Measurements from ENCODE around the gene LRBA.
"Not testable (repeated sequence)": the region's sequence is repeated elsewhere in the genome, so short reads cannot be mapped to it uniquely, and the experiment has no call there.

Gene LRBA

GRCh38 chr4:150801833-150802232 is 213.3 kb downstream of the LRBA start:
- no peak for DNase-seq (ENCODE audit: low spot score)

GRCh38 chr4:150799207-150799606 is 215.9 kb downstream of the LRBA start:
- peak; percentile 1 for DNase-seq (ENCODE audit: low spot score)

- DNase-seq (ENCODE audit: low spot score): no peak
These were observed 220.4 kb downstream of the LRBA start for GRCh38 chr4:150794706-150795105.

- no peak for DNase-seq (ENCODE audit: low spot score)
These were observed 225.2 kb downstream of the LRBA start for GRCh38 chr4:150789864-150790263.

- DNase-seq (ENCODE audit: low spot score): no peak
These were observed 230.1 kb downstream of the LRBA start for GRCh38 chr4:150784939-150785338.

- no peak for DNase-seq (ENCODE audit: low spot score)
These were observed 230.8 kb downstream of the LRBA start for GRCh38 chr4:150784305-150784704.

- DNase-seq (ENCODE audit: low spot score): no peak
These were observed 232.2 kb downstream of the LRBA start for GRCh38 chr4:150782921-150783320.

GRCh38 chr4:150782311-150782710 is 232.8 kb downstream of the LRBA start:
- no peak for DNase-seq (ENCODE audit: low spot score)

GRCh38 chr4:150781191-150781590 is 233.9 kb downstream of the LRBA start:
- no peak for DNase-seq (ENCODE audit: low spot score)

GRCh38 chr4:150779707-150780106 is 235.4 kb downstream of the LRBA start:
- DNase-seq (ENCODE audit: low spot score): no peak

- no peak for DNase-seq (ENCODE audit: low spot score)
These were observed 241.2 kb downstream of the LRBA start for GRCh38 chr4:150773729-150774449.

- DNase-seq (ENCODE audit: low spot score): no peak
These were observed 242.1 kb downstream of the LRBA start for GRCh38 chr4:150773032-150773431.

GRCh38 chr4:150771382-150771781 is 243.7 kb downstream of the LRBA start:
- no peak for DNase-seq (ENCODE audit: low spot score)

GRCh38 chr4:150769845-150770244 is 245.2 kb downstream of the LRBA start:
- DNase-seq (ENCODE audit: low spot score): no peak

- peak; percentile 5 for DNase-seq (ENCODE audit: low spot score)
These were observed 245.8 kb downstream of the LRBA start for GRCh38 chr4:150769248-150769647.

- DNase-seq (ENCODE audit: low spot score): no peak
These were observed 246.6 kb downstream of the LRBA start for GRCh38 chr4:150768497-150768896.

- no peak for DNase-seq (ENCODE audit: low spot score)
These were observed 249.9 kb downstream of the LRBA start for GRCh38 chr4:150765216-150765615.

GRCh38 chr4:150751648-150752047 is 263.4 kb downstream of the LRBA start:
- DNase-seq (ENCODE audit: low spot score): no peak

- DNase-seq (ENCODE audit: low spot score): no peak
These were observed 264.3 kb downstream of the LRBA start for GRCh38 chr4:150750824-150751223.

GRCh38 chr4:150746156-150746555 is 268.9 kb downstream of the LRBA start:
- DNase-seq (ENCODE audit: low spot score): no peak

GRCh38 chr4:150744570-150744969 is 270.5 kb downstream of the LRBA start:
- no peak for DNase-seq (ENCODE audit: low spot score)

- no peak for DNase-seq (ENCODE audit: low spot score)
These were observed 271.3 kb downstream of the LRBA start for GRCh38 chr4:150743564-150744342.

- DNase-seq (ENCODE audit: low spot score): not testable (repeated sequence)
These were observed 272.2 kb downstream of the LRBA start for GRCh38 chr4:150742930-150743329.

- DNase-seq (ENCODE audit: low spot score): no peak
These were observed 275.5 kb downstream of the LRBA start for GRCh38 chr4:150739591-150739990.

Measured in HuH-7 (cell line).